NCI-H1417 (cell line): Measurements from ENCODE around the gene CXorf38.
A peak's percentile ranks its signal among the peaks of the same experiment; 100 is the strongest.

Source experiments
- DNase-seq, 3 experiments: peaks; one replicate each; lab custom pipeline; 2025; lab: John Stamatoyannopoulos, UW

Gene CXorf38, protein sequence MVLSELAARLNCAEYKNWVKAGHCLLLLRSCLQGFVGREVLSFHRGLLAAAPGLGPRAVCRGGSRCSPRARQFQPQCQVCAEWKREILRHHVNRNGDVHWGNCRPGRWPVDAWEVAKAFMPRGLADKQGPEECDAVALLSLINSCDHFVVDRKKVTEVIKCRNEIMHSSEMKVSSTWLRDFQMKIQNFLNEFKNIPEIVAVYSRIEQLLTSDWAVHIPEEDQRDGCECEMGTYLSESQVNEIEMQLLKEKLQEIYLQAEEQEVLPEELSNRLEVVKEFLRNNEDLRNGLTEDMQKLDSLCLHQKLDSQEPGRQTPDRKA

GRCh38 chrX:40647307-40648197, at the start of gene CXorf38:
CXorf38 (minus strand) TSS chrX:40647561; CDS start chrX:40647520, 41 bp downstream.
- peak; percentile 92 to 98 (median 98) for DNase-seq

- DNase-seq = no peak
Observed at GRCh38 chrX:40694802-40695201, 47.4 kb upstream of the CXorf38 start.

- DNase-seq = no peak
Observed at GRCh38 chrX:40688929-40689328, 41.6 kb upstream of the CXorf38 start.

- DNase-seq = no peak
Observed at GRCh38 chrX:40687169-40687568, 39.8 kb upstream of the CXorf38 start.

DNA sequence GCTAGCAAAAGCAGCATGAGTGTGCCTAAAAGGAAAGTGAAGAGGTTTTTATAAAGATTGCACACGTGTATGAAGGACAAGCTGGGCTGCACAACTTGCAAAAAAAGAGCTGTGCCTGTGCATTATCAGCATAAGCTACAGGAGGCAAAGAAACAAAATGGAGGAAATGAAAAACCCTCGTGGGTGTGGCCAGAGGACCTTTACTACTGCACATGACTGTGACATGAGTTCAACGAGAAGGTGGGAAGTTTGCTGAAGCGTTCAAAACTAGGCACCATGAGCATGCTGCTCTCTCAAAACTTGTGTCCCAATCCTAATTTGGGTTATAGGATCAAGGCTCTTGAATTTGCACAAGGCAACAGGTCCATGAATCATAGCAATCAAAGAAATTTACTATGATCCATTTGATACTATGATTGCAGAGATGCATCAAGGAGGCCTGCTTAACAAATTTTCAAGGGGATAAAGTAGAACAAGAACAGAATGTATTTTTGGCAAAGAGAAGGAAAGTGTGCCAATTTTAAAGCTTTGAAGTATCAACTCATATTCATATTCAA, 38.1 kb upstream of the CXorf38 start:
- DNase-seq = no peak

GRCh38 chrX:40684092-40684491, 36.7 kb upstream of the CXorf38 start:
- DNase-seq = no peak

DNA sequence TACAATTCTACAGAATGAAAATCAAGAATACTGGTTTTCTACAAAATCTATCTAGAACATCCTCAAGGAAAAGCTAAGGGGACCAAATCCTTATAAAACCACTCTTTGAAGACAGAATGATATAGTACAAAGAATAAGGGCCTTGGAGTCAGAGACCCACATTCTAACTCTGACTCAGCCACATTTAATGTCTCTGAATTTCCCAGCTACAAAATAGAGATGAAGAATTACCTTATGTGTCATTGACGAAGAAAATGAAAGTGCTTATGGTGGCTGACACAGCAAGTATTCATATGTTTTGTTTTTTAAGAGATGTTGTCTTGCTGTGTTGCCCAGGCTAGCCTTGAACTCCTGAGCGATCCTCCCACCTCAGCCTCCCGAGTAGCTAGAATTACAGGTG, 35.9 kb upstream of the CXorf38 start:
- DNase-seq = no peak

GRCh38 chrX:40671126-40671525, 23.8 kb upstream of the CXorf38 start:
- DNase-seq = no peak

DNA sequence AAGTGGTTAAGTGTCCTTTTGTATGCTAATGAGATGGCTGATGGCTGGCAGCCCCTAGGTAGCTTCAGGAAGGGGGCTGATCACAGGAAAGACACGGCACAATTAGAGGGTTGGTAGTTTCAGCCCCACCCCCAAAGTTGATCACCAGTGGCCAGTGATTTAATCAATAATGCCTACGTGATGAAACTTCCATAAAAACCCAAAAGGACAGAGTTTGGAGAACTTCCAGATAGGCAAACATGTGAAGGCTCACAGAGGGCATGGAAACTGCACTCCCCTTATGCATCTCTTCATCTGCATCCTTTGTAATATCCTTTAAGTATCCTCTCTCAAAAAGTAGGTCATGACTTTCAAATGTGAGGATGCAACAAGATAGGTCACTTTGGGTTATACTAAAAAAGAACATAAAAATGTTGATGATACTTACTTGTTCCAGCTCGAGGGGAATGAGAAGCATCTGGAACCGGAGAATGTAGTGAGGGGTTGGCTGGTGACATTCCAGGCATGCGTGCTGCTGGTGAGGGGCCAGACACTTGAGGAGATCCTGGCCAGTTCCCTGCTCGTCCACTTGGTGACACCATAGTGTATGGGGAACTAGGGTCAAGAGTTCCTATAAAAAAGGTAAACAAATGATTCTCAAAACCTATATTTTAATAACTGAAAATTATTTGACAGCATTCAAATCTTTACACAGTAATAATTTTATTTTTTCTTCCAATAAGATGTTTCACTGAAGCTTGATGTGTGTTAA, 16.7 kb upstream of the CXorf38 start:
- DNase-seq = no peak

DNA sequence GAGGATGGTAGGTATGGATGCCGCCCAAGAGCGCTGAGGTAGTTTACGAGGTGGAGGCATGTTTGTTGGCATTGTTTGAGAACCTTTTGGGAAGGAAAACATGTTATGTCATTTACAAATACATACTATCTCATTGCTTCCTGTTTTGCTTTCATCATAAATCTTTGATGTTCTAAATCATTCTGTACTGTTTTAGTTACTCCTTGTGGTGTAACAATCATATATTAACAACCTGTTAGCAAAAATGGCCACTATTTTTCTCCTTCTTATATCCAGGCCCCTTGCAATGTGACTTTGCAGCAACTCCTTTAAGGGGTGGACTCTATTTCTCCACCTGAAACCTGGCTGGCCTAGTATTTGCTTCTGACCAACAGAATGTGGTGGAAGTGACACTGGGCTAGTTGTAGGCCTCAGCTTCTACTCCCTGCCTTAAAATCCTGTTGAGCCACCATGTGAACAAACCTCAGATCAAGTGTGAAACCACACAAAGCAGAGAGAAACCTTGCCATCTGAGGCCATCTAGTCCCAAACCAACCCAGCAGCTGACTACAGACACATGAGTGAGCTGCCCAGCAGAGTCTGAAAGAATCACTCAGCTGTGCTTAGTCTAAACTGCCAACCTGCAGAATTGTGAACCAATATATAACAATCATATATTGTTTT, 15.8 kb upstream of the CXorf38 start:
- no peak for DNase-seq

GRCh38 chrX:40661489-40661888, 14.1 kb upstream of the CXorf38 start:
- no peak for DNase-seq

GRCh38 chrX:40660381-40660780, 13.0 kb upstream of the CXorf38 start:
- DNase-seq = no peak

- no peak for DNase-seq
Observed at GRCh38 chrX:40653535-40653934, 6.2 kb upstream of the CXorf38 start.

DNA sequence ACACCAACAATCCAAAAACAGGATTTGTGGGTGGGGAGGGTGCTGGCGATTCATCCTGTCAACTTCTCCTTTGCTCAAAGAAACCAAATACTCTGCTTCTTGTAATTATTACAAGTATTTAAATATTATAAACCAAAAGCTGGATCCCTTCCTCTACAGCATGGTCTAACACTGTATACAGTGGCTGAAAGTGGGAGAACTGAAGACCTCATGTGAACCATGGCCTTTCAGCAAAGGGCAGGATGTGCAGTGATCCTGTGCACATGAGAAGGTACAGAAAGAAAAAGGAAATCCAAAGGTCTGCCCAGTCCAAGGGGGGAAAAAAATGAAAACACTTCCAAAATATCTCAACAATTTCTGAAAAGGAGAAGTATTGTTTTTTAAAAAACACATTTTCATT, 5.3 kb upstream of the CXorf38 start:
- no peak for DNase-seq

GRCh38 chrX:40651620-40652223, 4.4 kb upstream of the CXorf38 start:
- peak; percentile 38 to 94 (median 66) for DNase-seq

- peak in 2 of 3 experiments; percentile 70 to 72 for DNase-seq
Observed at GRCh38 chrX:40646489-40647306, 663 bp downstream of the CXorf38 start.

- DNase-seq = no peak
Observed at GRCh38 chrX:40644821-40645358, 2.5 kb downstream of the CXorf38 start.

- no peak for DNase-seq
Observed at GRCh38 chrX:40644176-40644575, 3.2 kb downstream of the CXorf38 start.

GRCh38 chrX:40637687-40638086, 9.7 kb downstream of the CXorf38 start:
- DNase-seq = no peak

DNA sequence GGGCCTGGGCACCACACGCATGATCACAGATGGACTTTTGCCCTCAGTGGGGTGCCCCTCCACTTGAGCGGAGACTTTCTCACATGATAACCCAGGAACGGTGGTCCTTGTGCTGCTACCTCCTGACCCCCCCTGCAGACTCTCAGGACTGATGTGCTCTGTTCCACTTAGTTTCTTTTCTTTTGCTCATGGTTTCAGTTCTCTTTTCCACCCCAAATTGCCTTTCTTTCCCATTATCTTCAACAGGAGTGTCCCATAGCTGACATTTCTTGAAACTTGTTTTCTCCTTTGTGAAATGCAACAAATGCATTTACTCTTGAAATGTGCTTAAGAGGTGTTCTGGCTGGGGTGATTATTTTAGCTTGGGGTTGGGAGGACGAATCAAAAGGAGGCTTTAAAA, 15.2 kb downstream of the CXorf38 start:
- no peak for DNase-seq
